HT1080 (cell line): Measurements from ENCODE around the gene ASB7. TPM values are rescaled to one million over a fixed set of nuclear protein-coding genes. Genes with fewer than 3 reads are reported as not detected.
"Not testable (repeated sequence)": the region's sequence is repeated elsewhere in the genome, so short reads cannot be mapped to it uniquely, and the experiment has no call there.

Source experiments
- DNase-seq: peaks from one replicate; pipeline ENCODE4 v3.0.0-alpha.2; 2015; ENCODE audit warnings: low read depth
- polyA plus RNA-seq, 2 experiments: library from polyadenylated mRNA; depleted of rRNA; stranded (reverse); fragments of >200 nt; gene quantifications; 2 replicates each; pipeline ENCODE4 v1.2.3, GENCODE V29; 2015
- total RNA-seq: library from RNA; depleted of rRNA; stranded (reverse); fragments of >200 nt; shearing (Covaris generic); gene quantifications from 2 replicates; pipeline ENCODE4 v1.2.3, GENCODE V29; 2014; rRNA removed

ASB7 gene
- 7.5 and 9.7 TPM in 2 replicates for total RNA-seq
- 6.9 and 9.8 TPM in 2 replicates for polyA plus RNA-seq (2015; cell fraction: cytosol; rRNA removed)
- polyA plus RNA-seq (2015; cell fraction: nucleus; rRNA removed): 8.9 and 9.1 TPM in 2 replicates

GRCh38 chr15:100602064-100602822 lies at the start of gene ASB7, which contains the start of gene LINS1:
Gene ASB7 (plus strand): TSS chr15:100602589. CDS start chr15:100612217, 9,628 bp downstream.
Gene LINS1 (minus strand): TSS chr15:100602184. CDS start chr15:100580842, 21,342 bp downstream.
- DNase-seq: peak; percentile 100

DNA sequence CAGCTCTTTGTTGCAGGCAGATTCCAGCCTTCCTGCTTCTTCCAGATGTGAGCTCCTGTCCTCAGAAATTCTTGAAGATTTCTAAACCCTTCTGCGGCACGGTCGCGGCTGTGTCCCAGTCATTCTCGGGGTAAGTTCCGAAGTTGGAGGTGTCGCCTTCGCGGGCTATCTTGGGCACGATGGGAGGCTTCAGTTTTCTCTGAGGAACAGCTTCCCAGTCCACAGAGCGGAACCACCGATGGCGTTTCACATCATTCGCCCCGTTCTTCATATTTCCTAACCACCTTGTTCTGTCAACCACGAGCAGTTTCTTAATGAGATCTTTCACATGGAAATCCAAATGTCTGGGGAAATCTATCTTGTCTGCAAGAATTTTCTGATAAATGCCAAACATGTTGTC lies 48.9 kb upstream of the ASB7 start:
- DNase-seq: no peak

- DNase-seq: no peak
Measured at GRCh38 chr15:100558771-100559254, 43.6 kb upstream of the ASB7 start.

DNA sequence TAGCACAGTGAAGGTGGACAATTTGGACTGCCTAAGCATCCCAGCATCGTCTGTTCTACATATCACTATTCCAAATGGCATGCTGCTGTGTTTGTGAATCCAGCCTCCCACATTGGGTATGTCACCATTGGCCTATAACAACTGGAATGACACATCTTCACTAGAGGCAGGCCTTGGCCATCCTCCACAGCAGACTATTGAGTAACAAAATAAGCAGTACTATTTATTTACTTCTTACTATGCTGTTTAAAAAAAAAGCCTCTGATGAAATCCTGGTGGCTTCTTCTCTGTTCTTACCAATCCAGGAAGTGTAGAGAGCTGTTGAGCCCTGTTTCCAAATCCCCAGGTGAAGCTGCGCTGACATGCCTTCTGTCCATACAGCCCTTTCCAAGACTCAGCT lies 43.1 kb upstream of the ASB7 start:
- DNase-seq: no peak

DNA sequence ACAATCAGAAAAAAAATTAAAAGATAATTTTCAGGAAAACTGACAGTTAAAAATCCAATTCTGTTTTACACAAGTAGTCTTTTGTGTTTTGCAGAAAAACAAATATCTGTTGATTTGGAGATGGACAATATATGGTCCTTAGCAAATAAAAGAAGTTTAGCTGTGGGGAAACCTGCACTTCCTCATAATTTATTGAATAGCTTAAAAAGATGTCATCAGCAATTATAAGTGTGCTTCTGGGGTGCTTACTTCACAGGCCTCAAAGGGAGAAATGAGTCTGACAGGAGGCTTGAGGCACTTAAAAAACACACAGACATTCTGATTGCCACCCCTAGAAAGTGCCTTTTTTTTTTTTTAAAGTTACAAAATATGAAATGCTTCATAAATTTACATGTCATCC lies 42.1 kb upstream of the ASB7 start:
- no peak for DNase-seq

- no peak for DNase-seq
Measured at GRCh38 chr15:100565591-100565990, 36.8 kb upstream of the ASB7 start.

GRCh38 chr15:100566850-100567628 lies 35.4 kb upstream of the ASB7 start:
- DNase-seq: no peak

- DNase-seq: no peak
Measured at GRCh38 chr15:100569391-100569790, 33.0 kb upstream of the ASB7 start.

DNA sequence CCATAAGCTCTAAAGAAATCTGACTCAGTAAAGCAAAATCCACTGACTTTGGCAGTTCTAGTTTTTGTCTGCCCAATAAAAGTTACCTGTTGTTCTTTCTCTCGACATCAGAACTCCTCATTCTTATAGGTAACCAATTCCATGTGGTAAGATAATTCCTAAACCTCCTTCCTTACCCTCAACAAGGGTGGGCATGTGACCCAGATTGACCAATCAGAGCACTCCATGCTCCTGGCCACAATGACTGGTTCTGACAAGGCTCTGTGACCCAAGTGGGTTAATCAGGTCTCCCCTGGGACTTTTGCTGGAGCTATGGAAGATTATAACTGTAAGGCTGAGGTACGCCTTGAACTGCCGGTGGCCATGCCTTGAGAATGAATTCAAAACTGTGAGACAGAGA lies 32.1 kb upstream of the ASB7 start:
- DNase-seq: no peak

DNA sequence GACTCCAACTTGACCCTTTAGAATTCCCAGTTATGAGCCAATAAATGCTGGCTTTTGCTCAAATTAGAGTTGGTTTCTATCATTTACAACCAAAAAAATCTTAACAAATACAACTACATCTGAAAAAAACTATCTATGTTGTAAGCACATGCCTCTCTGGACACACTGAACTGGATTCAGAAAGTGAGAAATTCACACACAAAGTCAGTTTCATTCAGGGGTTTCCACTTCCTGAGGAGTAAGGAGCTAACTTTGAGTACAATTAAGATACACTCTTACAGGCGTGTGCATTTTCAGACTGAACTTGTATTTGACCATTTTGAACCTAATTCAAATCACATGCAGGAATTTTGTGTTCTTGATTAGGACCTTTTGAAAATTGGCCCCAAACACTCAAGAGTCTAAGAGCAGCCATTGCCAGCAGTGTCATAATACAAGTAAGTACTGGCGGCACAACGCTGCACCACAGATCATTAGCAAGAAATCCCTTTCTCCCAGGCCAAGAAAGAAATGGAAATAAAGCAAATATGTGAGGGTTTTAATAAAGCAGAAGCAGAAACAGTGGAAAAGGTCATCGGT lies 31.6 kb upstream of the ASB7 start:
- DNase-seq: no peak

DNA sequence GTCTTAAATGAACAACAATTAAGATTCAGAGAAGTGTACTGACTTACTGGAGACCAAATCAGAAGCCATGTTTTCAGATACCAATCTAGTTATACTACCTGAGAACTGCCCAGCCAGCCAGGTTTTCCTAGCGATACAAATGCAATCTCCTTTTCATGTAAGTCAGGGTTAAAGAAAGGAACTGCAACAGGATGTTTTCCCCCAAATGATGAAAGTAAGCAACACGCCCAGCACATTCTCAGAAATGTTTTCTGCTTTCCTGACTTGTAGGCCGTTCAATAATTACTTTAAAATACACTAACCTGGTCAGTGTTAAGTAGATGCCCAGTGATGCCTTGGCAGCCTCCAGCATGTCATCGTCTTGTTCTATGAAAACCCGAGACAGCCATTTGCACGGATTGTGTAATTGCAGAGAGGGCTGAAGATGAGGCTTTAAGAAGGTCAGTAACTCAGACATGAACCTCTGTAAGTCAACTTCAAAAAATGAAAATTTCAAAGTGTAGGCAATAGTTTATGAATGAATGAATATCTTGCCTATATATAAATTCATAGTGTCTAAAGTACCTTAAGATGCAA lies 30.7 kb upstream of the ASB7 start:
- no peak for DNase-seq

- DNase-seq: no peak
Measured at GRCh38 chr15:100572362-100572983, 29.9 kb upstream of the ASB7 start.

DNA sequence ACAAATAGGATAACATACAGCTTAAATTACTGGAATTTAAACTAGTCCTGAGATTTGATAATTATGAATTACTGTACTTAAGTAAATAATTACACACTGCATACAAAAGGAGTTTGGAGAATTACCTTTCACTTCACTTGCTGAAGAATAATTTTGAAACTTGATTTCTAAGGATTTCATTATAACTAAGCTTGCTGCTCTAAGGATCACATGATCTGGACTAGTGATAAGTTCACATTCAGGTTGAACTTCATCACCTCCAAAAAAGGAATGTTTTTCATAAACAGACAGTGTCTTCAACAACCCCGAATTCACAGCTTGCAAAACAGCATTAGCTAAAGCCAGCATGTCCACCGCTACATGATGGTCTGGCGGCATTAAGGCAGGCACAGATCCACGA lies 28.9 kb upstream of the ASB7 start:
- DNase-seq: no peak

DNA sequence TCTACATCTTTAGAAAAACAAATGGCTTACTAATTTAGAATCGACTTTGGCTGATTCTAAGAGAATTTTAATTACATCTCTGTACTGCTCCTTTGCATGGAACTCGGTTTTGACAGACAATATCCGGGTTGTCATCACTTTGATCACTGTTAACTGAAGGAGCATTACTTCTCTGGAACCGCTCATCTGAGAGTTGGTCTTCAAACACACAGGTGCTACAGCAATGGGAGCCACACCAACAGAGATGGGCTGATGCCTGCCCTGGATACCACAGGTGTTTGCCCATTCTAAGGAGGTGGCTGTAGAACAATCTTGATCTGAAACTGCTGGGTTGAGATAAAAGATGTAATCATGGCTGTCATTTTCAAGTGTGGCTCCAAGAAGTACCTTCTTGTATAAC lies 22.0 kb upstream of the ASB7 start:
- DNase-seq: no peak

DNA sequence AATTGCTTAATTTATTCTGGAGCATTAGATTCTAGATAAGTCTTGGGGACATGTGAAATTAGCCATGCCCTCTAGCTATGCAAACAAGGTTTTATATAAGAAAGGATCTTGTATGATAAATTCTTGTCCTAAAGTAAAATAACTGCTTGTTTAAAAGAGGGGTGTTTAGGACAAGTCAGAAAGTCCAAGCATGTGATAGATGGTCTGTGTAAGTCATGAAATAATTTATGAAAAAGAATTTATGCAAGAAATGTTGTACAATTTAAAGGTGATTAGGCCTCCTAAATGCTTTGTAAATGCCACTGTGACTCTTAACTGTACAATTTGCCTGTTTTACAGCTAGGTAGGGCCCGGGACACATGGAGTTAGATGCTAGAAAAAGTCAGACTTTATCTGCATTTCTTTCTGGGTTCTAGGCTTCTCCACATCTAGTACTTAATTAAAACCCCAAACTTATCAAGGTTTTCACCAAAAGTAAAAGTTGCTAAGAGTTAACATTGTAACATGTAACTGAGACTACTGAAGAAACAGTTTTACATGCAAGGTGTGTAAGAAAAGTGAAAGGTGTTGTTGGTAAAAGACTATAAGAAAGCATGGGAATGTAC lies 13.6 kb upstream of the ASB7 start:
- no peak for DNase-seq

GRCh38 chr15:100591163-100591562 lies 11.2 kb upstream of the ASB7 start:
- not testable (repeated sequence) for DNase-seq

DNA sequence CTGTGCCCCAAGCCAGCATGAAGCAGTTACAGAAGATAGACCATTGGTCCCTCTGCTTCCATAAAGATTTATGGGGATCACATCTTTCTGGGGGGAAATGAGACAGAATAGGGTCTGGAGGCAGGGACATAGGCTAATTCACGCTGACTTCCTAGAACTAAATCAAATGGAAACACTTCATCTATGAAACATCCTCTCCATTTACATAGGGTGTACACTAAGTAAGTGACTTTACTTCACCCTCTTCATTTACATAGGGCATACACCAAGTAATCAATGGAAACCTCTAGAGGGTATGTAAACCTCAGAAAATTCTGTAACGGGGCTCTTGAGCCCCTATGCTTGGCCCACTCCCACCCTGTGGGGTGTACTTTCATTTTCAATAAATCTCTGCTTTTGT lies 10.6 kb upstream of the ASB7 start:
- DNase-seq: no peak

DNA sequence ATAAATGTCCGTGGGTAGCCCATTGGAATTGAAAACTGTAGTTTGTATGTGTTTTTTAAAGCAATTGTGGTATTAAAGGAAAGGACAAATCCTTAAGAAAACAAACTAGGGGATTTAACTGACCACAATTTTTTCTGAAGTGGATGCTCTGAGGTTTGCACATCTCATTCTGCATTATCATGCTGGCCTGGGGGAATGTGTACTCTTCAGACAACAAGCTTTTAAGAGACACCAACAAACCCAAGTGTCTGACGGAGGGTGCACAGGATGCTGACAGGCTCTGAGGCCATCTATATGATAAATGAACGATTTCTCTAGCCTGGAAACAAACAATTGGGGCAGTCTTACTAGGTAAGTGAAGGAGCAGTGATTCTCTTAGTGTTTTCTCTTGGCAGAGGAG lies 9.5 kb upstream of the ASB7 start:
- DNase-seq: peak; percentile 4

DNA sequence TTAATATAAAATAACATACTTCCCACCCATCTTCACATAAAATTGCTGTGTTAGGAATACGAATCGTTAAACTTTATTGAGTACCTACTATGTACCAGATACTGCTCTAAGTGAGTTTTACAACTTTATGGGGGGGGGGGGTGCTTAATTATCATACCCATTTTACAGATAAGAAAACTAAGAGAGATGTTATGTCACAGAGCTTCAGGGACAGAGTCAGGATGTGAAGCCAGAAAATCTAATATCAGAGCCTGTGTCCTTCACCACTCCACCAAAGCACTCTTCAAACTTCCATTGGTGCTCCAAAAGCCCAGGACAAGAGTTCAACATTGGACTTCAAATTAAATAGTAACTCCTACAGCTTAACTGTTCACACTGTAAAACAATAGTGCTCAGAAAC lies 9.0 kb upstream of the ASB7 start:
- no peak for DNase-seq

- no peak for DNase-seq
Measured at GRCh38 chr15:100595964-100596363, 6.4 kb upstream of the ASB7 start.

DNA sequence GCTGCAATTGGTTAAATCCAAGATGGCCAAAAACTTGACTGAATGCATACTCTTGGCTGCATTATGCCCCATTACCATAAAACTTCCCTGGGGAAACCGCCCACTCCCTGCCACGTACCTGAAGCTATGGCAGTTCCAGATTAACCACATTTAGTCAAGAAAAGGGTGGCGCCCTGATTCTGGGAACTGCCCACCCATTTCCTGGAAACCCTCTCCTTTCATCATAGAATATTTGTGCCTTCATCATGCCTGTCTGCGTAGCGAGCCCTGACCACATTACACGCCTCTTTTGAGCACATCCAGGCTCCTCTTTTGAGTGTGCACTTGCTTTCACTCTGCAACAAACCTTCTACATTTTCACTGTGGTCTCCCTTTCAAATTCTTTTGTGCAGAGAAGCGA lies 5.6 kb upstream of the ASB7 start:
- no peak for DNase-seq
